Measurements from ENCODE around the gene WDR74. TPM values are rescaled to one million over a fixed set of nuclear protein-coding genes. Genes with fewer than 3 reads are reported as not detected.

The WDR74 gene
- total and polyA plus RNA-seq, 2 donors (not counting 1 experiment from before 2014, with no cell fraction given): 122 to 131 TPM

GRCh38 chr11:62852523-62853188, 13.3 kb upstream of the WDR74 start:
- Histone ChIP-seq H3K4me2 (replicated peaks; ENCODE audit: low read depth, low read length, poor library complexity, severe bottlenecking) (no peak overlapping the region), H4K20me1 (ENCODE audit: control insufficient read depth, insufficient read depth, low read length, poor library complexity, severe bottlenecking) (peaks cover 26% of the 10 kb centered on the region), H3K79me2 (ENCODE audit: control insufficient read depth, insufficient read depth, low read length) (peaks cover 49% of the 10 kb centered on the region), H3K27ac (ENCODE audit: low read length in 2 of 2) (peak overlapping the region in 1 of 2 donors; percentile 84), H3K9me3 (ENCODE audit: control extremely low read depth in 1 of 3, control insufficient read depth in 2 of 3, insufficient read depth in 1 of 3, low read length in 2 of 3) (no peaks in the 10 kb centered on the region), H2AFZ (ENCODE audit: insufficient read depth, low read depth, low read length, poor library complexity, severe bottlenecking) (no peak overlapping the region), H3K27me3 (replicated peaks in 1 of 4; ENCODE audit: control extremely low read depth in 1 of 4, control insufficient read depth in 3 of 4, insufficient read depth in 4 of 4, low read length in 3 of 4) (no peaks in the 10 kb centered on the region), H3K4me1 (ENCODE audit: control insufficient read depth in 2 of 2, insufficient read depth in 2 of 2, low read length in 2 of 2) (peaks cover 39 to 56% of the 10 kb centered on the region in 2 donors), H3K36me3 (replicated peaks in 1 of 2; ENCODE audit: control extremely low read depth in 1 of 2, control insufficient read depth in 1 of 2, extremely low read depth in 1 of 2, insufficient read depth in 2 of 2, low read length in 1 of 2) (peaks cover 17 to 39% of the 10 kb centered on the region in 2 experiments), H3K9ac (ENCODE audit: low read length) (no peak overlapping the region), H3K4me3 (ENCODE audit: control extremely low read depth in 1 of 5, extremely low read depth in 1 of 5, insufficient read depth in 1 of 5, low read depth in 2 of 5, low read length in 4 of 5) (no peak overlapping the region)
- Mint-ChIP-seq H3K4me3 (no peak overlapping the region), H3K27ac (peak overlapping the region; percentile 2), H3K27me3 (no peaks in the 10 kb centered on the region), H3K9me3 (ENCODE audit: insufficient read depth) (no peaks in the 10 kb centered on the region), H3K4me1 (peaks cover 57% of the 10 kb centered on the region)
- CTCF ChIA-PET: interaction anchor here (1.1 to 2.2 kb wide), 4 partner anchors 10 to 66 kb away, joined by 4 to 7 read pairs (median 6); no protein-coding TSS in a partner anchor
- no peak for TF ChIP-seq EZH2 (IDR thresholded peaks at IDR 0.05; ENCODE audit: borderline replicate concordance, insufficient read depth, low read depth, low read length, poor library complexity, severe bottlenecking)
- no peak for TF ChIP-seq CTCF (IDR thresholded peaks at IDR 0.05)
- intact Hi-C loops (cut with micrococcal nuclease): no loop called here
- DNase-seq (no peak), ATAC-seq (ENCODE audit: low read depth) (no peak)
- POLR2A ChIA-PET: interaction anchor here (1.0 to 3.5 kb wide), 5 partner anchors 10 to 98 kb away, joined by 3 to 24 read pairs (median 4); partner anchors contain the start of genes STX5, WDR74 and ZBTB3
